Left cardiac atrium (tissue), 4 donors: ENCODE data around the gene NOSIP. TPM values are rescaled to one million over a fixed set of nuclear protein-coding genes. Genes with fewer than 3 reads are reported as not detected.
"Not testable (repeated sequence)": the region's sequence is repeated elsewhere in the genome, so short reads cannot be mapped to it uniquely, and the experiment has no call there.

Experiments
- ATAC-seq, 2 donors: fragments of 200-7000 bp; cut with Tn5 transposase; one replicate each; pipeline ENCODE4 v1.9.1; 2020; ENCODE audit warnings: mild to moderate bottlenecking in 2 of 2, moderate library complexity in 2 of 2
- DNase-seq: peaks from one replicate; pipeline ENCODE4 v3.0.0-alpha.2; 2020
- intact Hi-C, 2 donors: fragments of 100-400 bp; cut with DNase I; formaldehyde crosslinking; loops; one replicate each; pipeline versions ENCODE4 v1.14.1 to v1.15.1; 2022 to 2023
- long read RNA-seq: library from polyadenylated mRNA; unstranded; transcript quantifications from one replicate; pipeline ENCODE4 v2.0.0, GENCODE V29; 2021
- total RNA-seq, 2 donors: library from RNA; stranded (reverse); fragmentation: NEBNext Ultra II Directional; extraction: Animal tissue kit (Norgen Biotek cat#: 25700); gene quantifications; one replicate each; pipeline ENCODE4 v1.2.1, GENCODE V29; 2021
- donor health status: DM: no; HTN: yes; CAD: no.
- donor health status: DM: no; HTN: yes; CAD: no; lungs with severe emphysema.
- donor health status: DM: yes; HTN: yes; CAD: no.
- donor health status: Dilated cardiomyopathy.

NOSIP gene
- total RNA-seq: 10 to 100 TPM; 43.6 to 48.6 TPM
- long read RNA-seq, transcript NOSIP-204 (9 exons, 1,005 nt): major isoform, 6 of 10 reads
- long read RNA-seq, partial matches to known transcripts: 3 of 10 reads
- long read RNA-seq, other reads (novel, unspliced or antisense): 1 of 10 reads

- peak; percentile 98 to 99 for ATAC-seq
- peak; percentile 95 for DNase-seq
- intact Hi-C loops: no loop called here
Measured at GRCh38 chr19:49580264-49581006, at the start of gene NOSIP. NOSIP (minus strand) TSS chr19:49580556; CDS start chr19:49560691, 19,865 bp downstream.

- intact Hi-C loops: no loop called here
- DNase-seq (no peak), ATAC-seq (no peak)
Measured at GRCh38 chr19:49629659-49630058, 49.3 kb upstream of the NOSIP start.

GRCh38 chr19:49626226-49626625, 45.9 kb upstream of the NOSIP start:
- intact Hi-C loops: no loop called here
- DNase-seq: no peak
- no peak for ATAC-seq

- intact Hi-C loops: no loop called here
- DNase-seq (no peak), ATAC-seq (peak in 1 of 2 donors; percentile 8)
Measured at GRCh38 chr19:49624967-49625910, 44.9 kb upstream of the NOSIP start.

GRCh38 chr19:49617860-49618259, 37.5 kb upstream of the NOSIP start:
- ATAC-seq, intact Hi-C loops, DNase-seq: not testable (repeated sequence)

- intact Hi-C loops: no loop called here
- ATAC-seq (no peak), DNase-seq (no peak)
Measured at GRCh38 chr19:49616945-49617344, 36.6 kb upstream of the NOSIP start.

- DNase-seq (no peak), ATAC-seq (no peak)
- intact Hi-C loops: no loop called here
Measured at GRCh38 chr19:49616532-49616931, 36.2 kb upstream of the NOSIP start.

GRCh38 chr19:49615861-49616260, 35.5 kb upstream of the NOSIP start:
- ATAC-seq (no peak), DNase-seq (no peak)
- intact Hi-C loops: no loop called here

GRCh38 chr19:49614096-49614833, 33.9 kb upstream of the NOSIP start:
- DNase-seq (no peak), ATAC-seq (no peak)
- intact Hi-C loops: no loop called here

GRCh38 chr19:49613374-49613773, 33.0 kb upstream of the NOSIP start:
- intact Hi-C loops: no loop called here
- ATAC-seq: peak; percentile 36 to 42
- no peak for DNase-seq

- intact Hi-C loops: no loop called here
Measured at GRCh38 chr19:49609499-49610092, 29.2 kb upstream of the NOSIP start.

GRCh38 chr19:49605605-49606004, 25.2 kb upstream of the NOSIP start:
- intact Hi-C loops: no loop called here
- no peak for DNase-seq
- no peak for ATAC-seq

More at GRCh38 chr19:49609499-49610092, 29.2 kb upstream of the NOSIP start:
- ATAC-seq (no peak), DNase-seq (no peak)

- no peak for DNase-seq
- intact Hi-C loops: no loop called here
- ATAC-seq: no peak
Measured at GRCh38 chr19:49602806-49603205, 22.4 kb upstream of the NOSIP start.

GRCh38 chr19:49601482-49602038, 21.2 kb upstream of the NOSIP start:
- ATAC-seq: no peak

GRCh38 chr19:49599378-49600295, 19.3 kb upstream of the NOSIP start:
- DNase-seq: no peak
- no peak for ATAC-seq
- intact Hi-C loops: no loop called here

More at GRCh38 chr19:49601482-49602038, 21.2 kb upstream of the NOSIP start:
- intact Hi-C loops: no loop called here
- no peak for DNase-seq

GRCh38 chr19:49597703-49597974, 17.3 kb upstream of the NOSIP start:
- no peak for DNase-seq
- intact Hi-C loops: no loop called here
- ATAC-seq: no peak

- intact Hi-C loops: no loop called here
- ATAC-seq (no peak), DNase-seq (no peak)
Measured at GRCh38 chr19:49596954-49597702, 16.8 kb upstream of the NOSIP start.
